ENCODE measurements around the gene CHST6.
"Not testable (repeated sequence)": the region's sequence is repeated elsewhere in the genome, so short reads cannot be mapped to it uniquely, and the experiment has no call there.

CHST6 gene

GRCh38 chr16:75503801-75504200 lies 8.6 kb upstream of the CHST6 start:
- DNase-seq (ENCODE audit: low read depth in 2 of 2) = no peak

DNA sequence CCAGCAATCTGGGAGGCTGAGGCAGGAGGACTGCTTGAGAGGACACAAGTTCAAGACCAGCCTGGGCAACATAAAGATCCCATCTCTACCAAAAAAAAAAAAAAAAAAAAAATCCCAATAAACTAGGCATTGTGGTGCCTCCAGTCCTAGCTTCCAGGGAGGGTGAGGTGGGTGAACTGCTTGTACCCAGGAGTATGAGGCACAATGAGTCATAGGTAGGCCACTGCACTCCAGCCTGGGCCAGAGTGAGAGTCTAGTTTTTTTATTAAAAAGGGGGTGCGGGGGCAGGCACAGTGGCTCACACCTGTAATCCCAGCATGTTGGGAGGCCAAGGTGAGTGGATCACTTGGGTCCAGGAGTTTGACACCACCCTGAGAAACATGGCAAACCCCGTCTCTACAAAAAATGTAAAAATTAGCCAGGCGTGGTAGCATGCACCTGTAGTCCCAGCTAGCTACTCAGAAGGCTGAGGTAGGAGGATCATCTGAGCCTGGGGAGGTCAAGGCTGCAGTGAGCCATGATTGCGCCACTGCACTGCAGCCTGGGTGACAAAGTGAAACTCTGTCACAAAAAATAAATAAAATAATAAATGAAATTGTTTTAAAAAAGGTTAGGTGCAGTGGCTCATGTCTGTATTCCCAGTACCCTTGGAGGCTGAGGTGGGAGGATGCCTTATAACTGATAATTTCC lies 7.8 kb upstream of the CHST6 start:
- no peak for DNase-seq (ENCODE audit: low read depth in 2 of 2)

DNA sequence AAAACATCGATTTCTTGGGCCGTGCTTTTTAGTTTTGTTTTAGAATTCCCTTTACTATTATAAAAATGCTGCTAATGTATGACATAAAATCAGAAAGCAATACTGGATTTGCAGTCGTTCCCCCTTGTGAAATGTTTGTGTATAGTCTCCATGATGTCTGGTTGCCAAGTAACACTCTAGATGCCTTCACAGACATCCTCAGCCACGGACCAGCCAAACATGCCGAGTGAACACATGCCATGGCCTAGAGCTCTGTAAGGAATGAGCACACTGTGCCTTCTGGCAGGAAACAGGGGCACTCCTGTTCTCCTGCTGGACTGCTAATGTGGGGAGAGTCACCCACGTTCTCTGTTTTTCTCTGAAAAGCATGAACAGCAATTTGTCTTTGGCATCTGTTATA lies 6.6 kb upstream of the CHST6 start:
- DNase-seq (ENCODE audit: low read depth in 2 of 2) = not testable (repeated sequence)

DNA sequence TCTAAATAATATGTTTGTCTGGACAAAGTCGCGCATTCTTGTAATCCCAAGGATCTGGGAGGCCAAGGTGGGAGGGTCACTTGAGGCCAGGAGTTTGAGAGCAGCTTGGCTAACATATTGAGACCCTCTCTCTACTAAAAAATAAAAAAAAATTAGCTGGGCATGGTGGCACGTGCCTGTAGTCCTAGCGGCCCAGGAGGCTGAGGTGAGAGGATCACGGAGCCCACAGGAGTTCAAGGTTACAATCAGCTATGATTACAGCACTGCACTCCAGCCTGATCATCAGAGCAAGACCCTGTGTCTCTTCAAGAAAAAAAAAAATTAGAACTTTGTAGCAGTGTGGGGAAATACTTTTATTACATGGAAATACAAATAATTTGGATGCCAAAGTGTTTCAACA lies 6.1 kb upstream of the CHST6 start:
- DNase-seq (ENCODE audit: low read depth in 2 of 2) = no peak

GRCh38 chr16:75498605-75499322 lies 3.5 kb upstream of the CHST6 start:
- not testable (repeated sequence) for DNase-seq (ENCODE audit: low read depth in 2 of 2)

DNA sequence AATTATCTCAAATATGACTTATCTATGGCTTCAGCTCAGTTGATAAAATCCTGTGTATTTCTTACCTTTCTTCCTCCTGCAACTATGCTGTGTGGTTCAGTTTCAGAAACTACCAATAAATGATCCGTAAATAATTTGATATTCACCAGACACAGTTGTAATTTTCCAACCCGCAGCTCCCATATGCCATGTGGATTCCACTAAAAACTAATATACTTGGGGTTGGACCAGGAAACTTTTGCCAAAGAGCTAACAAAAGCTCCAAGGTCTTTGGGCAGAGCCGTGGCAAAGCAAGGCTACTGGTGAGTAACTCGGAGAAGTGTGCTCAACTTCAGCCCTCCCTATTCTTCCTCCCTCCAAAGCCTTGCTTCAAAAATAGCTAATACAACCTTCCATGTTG lies 2.3 kb upstream of the CHST6 start:
- DNase-seq (ENCODE audit: low read depth in 2 of 2) = no peak

GRCh38 chr16:75494661-75495075 lies 573 bp downstream of the CHST6 start:
- no peak for DNase-seq (ENCODE audit: low read depth in 2 of 2)

DNA sequence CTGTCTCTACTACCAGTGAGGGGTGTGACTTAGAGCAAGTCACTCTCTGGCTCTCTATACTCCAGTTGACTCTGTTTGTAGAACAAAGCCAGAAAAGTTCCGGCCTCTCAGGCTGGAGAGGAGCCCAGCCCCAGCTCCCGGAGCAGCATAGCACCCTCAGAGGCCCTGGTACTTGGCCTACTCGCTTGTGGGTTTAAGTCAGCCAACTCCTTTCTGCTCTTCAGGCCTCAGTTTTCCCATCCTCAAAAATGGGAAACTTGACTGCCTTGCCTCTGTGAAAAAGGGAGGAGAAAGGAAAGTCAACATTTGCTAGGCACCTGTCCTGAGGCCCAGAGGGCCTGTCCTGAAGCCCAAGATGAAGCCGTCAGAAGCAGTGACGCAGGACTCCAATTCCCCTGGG lies 1.1 kb downstream of the CHST6 start:
- no peak for DNase-seq (ENCODE audit: low read depth in 2 of 2)

GRCh38 chr16:75491876-75492275 lies 3.4 kb downstream of the CHST6 start:
- DNase-seq (ENCODE audit: low read depth in 2 of 2) = no peak

GRCh38 chr16:75488322-75488721 lies 6.9 kb downstream of the CHST6 start:
- no peak for DNase-seq (ENCODE audit: low read depth in 2 of 2)

DNA sequence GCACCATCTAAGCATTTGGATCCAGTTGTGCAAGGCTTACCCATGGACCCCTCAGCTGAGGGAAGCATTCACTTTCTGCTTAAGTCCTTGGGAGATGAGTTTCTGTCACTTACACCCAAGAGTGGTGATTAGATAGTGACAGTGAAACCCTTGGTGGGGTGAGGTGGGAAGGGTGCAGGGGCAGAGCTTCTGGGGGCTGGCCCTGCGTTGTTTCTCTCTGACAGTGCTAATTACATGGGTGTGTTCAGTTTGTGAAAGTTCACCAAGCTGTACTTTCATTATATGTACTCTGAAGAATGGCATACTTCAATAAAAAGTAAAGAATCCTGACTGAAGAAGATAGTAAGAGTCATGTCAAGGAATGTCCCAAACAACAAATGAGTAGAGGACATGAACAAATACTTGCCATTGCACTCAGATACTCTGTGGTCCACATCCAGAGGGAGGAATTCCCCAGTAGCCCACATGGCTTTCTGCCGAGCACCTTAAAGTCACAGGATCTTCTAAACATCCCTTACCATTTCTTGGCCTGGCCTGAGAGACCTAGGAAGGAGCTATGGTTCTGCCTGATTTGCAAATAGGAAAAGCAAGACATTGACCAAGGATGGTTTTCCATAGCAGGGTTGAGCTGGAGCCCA lies 8.4 kb downstream of the CHST6 start:
- DNase-seq (ENCODE audit: low read depth in 2 of 2) = no peak

DNA sequence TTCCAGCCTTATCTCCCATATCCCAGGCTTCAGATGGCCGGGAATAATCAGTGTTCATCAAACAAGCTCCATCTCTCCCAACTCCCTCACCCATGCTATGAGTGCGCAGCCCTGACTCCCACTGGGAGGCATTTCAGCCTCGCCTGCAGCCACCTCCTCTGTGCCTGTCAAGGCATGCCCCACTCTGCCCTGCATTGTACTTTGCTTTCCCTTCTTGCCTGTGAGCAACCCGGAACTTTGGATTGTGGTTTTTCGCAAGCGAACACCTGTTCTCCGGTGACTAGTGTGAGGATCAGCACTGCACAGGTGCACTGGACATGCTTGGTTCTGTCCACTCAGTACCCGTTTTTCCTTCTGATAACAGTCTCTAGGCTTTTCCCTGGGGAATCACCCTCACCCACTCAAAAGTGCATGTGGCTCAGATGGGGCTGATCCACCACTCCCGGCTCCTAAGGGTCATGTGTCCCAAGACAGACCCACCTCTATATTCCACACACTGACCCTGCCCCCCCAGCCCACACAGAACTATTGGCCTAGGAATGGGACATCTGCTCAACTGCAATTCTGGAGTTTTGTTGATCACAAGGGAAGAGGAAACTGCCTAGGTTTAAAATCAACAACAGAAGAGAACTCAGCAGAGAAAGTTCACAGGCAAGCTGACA lies 9.1 kb downstream of the CHST6 start:
- no peak for DNase-seq (ENCODE audit: low read depth in 2 of 2)

DNA sequence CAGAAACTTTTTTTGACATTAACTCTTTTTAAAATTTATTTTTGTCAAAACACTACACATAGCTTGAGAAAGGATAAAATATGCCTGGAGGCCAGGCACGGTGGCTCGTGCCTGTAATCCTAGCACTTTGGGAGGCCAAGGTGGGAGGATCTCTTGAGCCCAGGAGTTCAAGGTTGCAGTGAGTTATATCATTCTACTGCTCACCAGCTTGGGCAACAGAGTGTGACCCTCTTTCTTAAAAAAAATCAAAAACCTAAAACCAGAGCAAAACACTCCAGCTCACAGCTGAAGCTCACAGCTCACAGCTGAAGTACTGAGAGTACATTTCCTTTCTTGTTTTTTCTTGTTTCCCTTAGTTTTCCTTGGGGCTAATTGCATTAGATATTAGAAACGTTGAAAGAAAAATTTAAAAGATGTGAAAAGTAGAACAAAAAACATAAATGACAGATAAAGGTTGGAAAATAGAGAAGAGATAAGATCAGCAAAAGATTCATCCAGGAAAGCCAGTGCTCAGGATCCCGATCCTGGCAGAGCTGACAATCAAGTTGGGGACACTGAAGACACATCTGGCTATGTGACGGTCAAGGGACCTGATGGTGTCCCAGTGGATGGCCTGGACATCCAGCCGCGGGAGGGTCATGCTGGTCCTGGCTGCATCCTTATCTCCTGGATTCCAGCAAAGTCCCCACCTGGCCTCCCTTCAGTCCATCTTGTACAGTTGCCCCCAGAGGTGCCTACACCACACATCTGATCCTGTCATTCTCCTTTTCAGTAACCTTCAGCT lies 9.8 kb downstream of the CHST6 start:
- DNase-seq (ENCODE audit: low read depth in 2 of 2) = no peak

DNA sequence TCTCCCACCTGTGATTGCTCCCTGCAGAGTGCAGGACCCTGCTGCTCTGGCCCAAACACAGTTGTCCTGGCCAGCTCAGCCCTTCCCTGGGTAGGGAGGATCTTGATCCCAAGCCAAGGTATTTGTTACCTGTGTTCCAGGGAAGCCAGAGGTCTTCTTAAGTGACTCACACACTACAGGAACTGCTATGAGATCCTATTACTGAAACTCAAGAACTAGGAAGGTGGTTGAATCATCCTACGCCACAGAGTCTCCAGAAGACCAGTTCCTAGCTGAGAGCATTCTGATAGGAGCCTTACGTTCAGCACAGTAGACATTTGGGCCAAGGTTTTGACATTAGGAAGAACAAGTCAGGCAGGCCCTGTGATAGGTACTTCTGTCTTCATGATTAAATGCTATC lies 12.0 kb downstream of the CHST6 start:
- DNase-seq (ENCODE audit: low read depth in 2 of 2) = no peak

DNA sequence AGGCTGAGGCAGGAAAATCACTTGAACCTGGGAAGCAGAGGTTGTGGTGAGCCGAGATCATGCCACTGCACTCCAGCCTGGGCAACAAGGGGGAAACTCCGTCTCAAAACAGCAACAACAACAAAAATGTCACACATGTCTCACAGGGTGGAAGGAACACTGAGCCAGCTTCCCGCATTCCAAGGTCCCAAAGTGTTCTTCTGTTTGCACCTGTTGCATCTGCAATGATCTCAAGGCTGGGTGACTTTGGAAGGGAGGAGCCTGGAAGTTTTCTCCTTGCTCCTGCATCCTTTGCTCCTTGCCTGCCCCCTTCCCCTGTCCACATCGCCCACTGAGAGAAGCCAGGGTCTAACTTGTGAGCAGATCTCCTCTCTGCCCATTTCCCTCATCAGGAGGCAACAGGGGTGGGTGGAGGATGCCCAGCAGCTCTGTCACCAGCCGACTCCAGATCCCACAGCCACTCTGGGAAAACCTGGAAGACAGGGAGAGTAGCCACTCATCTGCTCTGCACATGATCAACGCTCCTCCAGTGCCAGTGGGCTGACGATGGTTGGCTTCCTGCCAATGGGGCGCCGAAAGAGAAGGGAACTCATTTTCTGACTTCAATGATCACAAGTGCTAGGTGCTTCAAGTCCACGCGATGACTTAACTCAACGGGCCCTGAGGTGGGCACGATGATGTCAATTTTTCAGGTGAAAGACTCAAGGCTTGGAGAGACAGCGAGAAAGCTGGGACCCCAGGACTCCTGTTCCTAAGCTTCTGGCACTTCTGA lies 12.6 kb downstream of the CHST6 start:
- DNase-seq (ENCODE audit: low read depth in 2 of 2) = no peak

DNA sequence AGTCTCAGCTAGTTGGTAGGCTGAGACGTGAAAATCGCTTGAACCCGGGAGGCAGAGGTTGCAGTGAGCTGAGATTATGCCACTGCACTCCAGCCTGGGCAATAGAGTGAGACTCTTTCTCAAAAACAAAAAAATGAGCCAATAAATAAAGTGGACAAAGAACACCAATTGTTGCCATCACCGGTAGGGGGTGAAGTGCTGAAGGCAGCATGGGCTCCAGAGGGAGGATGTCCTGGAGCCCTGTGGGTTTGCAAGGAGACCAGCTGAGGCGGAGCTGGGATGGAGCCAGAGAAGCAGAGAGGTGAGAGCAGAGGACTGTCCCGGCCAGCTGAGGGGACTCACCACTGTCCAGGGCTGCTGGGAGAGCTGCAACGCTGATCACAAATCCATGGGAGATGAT lies 13.8 kb downstream of the CHST6 start:
- DNase-seq (ENCODE audit: low read depth in 2 of 2) = no peak

DNA sequence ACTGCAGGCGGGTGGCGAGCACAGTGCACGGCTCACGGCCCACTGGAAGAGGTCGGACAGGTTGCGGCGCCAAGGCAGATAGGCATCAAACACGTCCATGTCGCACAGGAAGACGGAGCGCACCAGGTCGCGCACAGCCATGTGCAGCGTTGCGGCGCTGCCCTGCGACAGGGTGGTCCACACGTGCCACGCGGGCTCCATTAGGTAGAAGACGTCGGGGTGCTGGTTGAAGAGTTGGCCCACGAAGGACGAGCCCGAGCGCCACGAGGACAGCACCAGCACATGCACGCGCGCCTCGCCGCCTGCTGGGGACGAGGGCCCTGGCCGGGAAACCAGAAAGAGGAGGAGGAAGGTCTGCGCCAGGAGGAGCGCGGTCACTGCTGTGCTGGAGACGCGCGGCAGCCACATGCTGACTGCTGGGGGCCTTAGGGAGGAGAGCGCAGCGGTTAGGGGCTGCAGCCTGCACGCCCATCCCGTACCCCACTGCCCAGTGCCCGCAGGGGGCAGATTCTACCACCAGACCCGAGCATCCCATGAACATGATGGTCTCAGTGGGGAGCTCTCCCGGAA lies 15.7 kb downstream of the CHST6 start:
- no peak for DNase-seq (ENCODE audit: low read depth in 2 of 2)

- no peak for DNase-seq (ENCODE audit: low read depth in 2 of 2)
Measured at GRCh38 chr16:75478480-75479345, 16.5 kb downstream of the CHST6 start.

- no peak for DNase-seq (ENCODE audit: low read depth in 2 of 2)
Measured at GRCh38 chr16:75477680-75478473, 17.4 kb downstream of the CHST6 start.

All from activated CD8-positive, alpha-beta memory T cell treated with anti-CD3 and anti-CD28 coated beads for 4 hours (primary cell).